Mammary epithelial cell (primary cell): ENCODE results near the gene C13orf46.

Experiments
- EZH2 ChIP-seq: IDR thresholded peaks from 2 replicates; pipeline ENCODE4 v1.6.1; 2012; ENCODE audit warnings: low read length, inconsistent platforms, borderline replicate concordance
- TF ChIP-seq, protein P1 (sequence below), 2 donors: IDR thresholded peaks in 1 of 2; conservative IDR thresholded peaks in 1 of 2; 2 replicates each; pipeline ENCODE4 v1.5.1; 2011 to 2012; ENCODE audit warnings: inconsistent platforms in 2 of 2, low read length in 2 of 2, mild to moderate bottlenecking in 2 of 2, control low read depth in 1 of 2, low read depth in 1 of 2; ENCODE audit not compliant: insufficient read depth in 1 of 2; ENCODE audit errors: extremely low read depth in 1 of 2

- TF ChIP-seq, protein P1, sequence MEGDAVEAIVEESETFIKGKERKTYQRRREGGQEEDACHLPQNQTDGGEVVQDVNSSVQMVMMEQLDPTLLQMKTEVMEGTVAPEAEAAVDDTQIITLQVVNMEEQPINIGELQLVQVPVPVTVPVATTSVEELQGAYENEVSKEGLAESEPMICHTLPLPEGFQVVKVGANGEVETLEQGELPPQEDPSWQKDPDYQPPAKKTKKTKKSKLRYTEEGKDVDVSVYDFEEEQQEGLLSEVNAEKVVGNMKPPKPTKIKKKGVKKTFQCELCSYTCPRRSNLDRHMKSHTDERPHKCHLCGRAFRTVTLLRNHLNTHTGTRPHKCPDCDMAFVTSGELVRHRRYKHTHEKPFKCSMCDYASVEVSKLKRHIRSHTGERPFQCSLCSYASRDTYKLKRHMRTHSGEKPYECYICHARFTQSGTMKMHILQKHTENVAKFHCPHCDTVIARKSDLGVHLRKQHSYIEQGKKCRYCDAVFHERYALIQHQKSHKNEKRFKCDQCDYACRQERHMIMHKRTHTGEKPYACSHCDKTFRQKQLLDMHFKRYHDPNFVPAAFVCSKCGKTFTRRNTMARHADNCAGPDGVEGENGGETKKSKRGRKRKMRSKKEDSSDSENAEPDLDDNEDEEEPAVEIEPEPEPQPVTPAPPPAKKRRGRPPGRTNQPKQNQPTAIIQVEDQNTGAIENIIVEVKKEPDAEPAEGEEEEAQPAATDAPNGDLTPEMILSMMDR (conservative IDR thresholded peaks at IDR 0.05 in 1 of 2, IDR thresholded peaks at IDR 0.05 in 1 of 2; ENCODE audit: extremely low read depth in 1 of 2, insufficient read depth in 1 of 2, low read depth in 1 of 2, low read length in 2 of 2) = no peak
- no peak for TF ChIP-seq EZH2
These were observed 7.3 kb upstream of the C13orf46 start for GRCh38 chr13:113981194-113981605.
